ENCODE measurements around the gene ATF5.

GRCh38 chr19:49908480-49909420, 20.3 kb upstream of the ATF5 start:
- no peak for TF ChIP-seq EP300 (IDR thresholded peaks at IDR 0.05)
- TF ChIP-seq CTCF (IDR thresholded peaks at IDR 0.05): no peak
- TF ChIP-seq POLR2A (IDR thresholded peaks at IDR 0.05): no peak

Data from ovary (tissue), 3 donors.